Measurements from ENCODE around the gene KRTAP29-1. TPM values are rescaled to one million over a fixed set of nuclear protein-coding genes. Genes with fewer than 3 reads are reported as not detected.
"Not testable (repeated sequence)": the region's sequence is repeated elsewhere in the genome, so short reads cannot be mapped to it uniquely, and the experiment has no call there.

Gene KRTAP29-1
- total RNA-seq, 1 experiment from 2014 or later = not detected

DNA sequence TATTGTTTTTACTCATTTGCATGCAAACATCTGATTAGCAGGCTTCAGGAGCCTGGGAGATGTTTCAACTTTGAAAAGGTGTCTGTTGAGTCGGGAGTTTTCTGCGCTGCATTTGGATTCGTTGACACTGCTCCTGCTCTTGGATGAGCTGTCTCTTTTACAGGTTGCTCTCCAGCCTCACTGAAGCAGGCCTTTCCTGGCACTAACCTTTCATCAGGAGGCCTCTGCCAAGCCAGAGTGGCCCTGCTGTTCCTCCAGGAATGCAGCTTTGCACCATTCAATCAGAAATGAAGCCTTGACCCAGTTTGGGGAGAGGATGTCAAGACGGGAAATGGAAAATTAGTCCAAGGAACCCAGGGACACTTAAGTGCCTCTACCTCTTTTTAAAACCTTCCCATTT, 330 bp upstream of the KRTAP29-1 start:
- no peak for DNase-seq (ENCODE audit: low read depth)

DNA sequence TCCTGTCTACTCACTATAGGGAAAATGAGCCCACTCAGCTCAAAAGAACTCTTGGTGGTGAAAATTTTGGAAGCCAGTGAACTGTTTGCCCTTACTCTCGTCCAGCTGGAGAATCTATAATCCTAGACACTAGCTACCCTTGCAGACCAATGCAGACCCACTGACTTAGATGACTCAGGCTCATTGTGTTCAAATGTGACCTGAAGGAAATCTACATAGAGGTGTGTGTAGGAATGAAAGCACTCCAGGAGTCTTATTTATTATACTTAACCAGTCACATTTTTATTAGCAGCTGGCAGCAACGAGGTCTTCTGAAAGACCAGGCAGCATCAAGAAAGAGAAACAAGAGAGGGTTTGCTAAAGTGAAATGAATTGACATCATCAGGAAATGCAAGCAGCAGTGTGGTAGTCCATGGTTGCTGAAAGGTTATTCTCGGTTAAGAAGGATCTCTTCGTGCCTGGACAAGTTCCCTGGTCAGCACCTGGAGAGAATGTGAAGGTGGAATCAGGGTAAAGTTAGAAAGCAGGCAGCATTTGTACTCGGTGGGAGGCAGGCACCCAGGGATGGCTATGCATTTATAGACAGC, 1.4 kb downstream of the KRTAP29-1 start:
- no peak for DNase-seq (ENCODE audit: low read depth)

DNA sequence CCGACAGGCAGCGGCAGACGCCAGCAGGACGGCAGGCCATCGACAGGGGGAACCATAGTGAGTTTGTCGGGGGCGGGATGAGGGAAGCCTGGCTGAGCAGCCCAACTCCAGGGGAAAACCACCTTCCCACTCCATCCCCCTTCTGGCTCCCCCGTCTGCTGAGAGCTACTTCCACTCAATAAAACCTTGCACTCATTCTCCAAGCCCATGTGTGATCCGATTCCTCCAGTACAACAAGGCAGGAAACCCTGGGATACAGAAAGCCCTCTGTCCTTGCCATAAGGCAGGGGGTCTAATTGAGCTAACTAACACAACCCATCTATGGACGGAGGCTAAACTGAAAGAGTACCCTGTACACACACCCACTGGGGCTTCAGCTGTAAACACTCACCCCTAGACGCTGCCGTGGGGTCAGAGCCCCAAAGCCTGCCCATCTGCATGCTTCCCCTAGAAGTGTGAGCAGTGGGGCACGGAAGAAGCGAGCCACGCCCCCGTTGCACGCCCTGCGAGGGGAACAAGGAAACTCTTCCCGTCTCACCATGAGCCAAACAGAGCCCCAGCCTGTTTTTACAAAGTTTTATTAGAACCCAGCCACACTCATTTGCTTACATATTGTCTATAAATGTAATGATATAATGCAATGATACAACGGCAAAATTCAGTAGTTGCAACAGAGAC, 4.1 kb downstream of the KRTAP29-1 start:
- DNase-seq (ENCODE audit: low read depth) = no peak

DNA sequence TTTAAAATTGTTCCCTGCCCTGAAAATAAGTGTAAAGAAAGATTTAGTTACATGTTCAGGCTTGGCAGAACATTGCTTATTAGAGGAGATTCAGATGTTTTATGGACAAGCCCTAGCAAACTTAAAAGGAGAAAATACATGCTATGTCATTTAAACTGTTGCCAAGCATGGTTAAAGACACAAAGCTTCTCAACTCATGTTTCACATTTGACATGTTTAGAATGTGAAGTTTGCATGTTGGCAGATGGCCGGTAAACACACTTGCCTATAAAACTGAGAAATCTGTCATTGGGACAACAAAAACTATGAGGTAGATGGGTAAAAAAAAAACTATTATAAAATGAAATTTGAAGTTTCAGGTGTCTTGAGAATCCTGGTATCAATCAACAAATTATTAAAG, 5.8 kb downstream of the KRTAP29-1 start:
- no peak for DNase-seq (ENCODE audit: low read depth)

DNA sequence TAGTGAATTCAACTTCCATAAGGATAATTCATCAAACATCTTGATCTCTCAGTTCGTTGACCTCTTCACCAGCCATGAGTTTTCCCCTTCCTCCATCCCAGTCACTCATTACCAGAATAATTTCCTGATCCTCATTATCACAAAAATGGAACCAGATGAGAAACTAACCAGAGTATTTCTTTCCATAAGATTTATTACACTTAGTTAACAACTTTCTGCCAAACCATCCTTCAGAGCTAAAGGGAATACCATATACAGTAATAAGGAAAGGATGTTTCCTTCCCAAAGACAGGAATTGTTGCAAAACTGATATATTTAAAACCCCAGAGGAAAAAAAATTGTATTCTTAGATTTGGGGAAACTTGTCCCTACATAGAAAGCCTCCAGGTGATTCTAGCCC, 8.6 kb downstream of the KRTAP29-1 start:
- no peak for DNase-seq (ENCODE audit: low read depth)

DNA sequence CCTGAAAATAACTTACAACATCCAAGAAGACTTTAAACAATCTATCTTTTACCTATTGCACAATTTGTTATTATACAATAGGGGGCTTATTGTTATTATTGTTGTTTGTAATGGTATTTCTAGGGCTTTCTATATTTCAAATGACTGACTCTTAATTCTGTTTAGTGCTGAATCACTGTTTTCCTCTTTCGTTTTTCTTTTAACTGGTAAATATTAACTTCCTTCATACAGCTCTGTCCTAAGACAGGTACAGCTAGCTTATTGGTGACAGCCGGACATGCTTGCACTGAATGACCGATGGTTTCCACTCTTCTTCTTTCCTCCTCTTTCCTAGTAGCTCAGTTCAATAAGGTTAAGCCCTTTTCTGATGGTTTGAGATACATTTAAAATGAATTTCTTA, 15.6 kb downstream of the KRTAP29-1 start:
- DNase-seq (ENCODE audit: low read depth) = no peak

DNA sequence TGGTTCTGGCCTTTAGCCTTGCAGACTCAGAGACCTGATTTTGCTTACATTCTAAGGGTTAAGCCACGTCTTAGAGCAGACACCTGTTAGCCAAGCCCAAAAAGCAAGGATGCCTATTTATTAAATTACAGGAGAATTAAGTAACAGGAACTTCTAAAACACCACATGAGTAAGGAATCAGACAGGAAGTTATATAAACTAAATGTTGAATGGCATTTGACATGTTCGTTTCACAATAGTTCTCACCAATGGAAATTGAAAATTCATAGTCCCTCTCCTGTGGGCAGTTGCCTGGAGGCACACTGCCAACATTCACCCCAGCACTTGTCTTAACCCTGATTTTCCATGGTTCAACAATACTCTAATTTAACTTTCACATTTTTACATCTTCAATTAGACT, 18.1 kb downstream of the KRTAP29-1 start:
- no peak for DNase-seq (ENCODE audit: low read depth)

DNA sequence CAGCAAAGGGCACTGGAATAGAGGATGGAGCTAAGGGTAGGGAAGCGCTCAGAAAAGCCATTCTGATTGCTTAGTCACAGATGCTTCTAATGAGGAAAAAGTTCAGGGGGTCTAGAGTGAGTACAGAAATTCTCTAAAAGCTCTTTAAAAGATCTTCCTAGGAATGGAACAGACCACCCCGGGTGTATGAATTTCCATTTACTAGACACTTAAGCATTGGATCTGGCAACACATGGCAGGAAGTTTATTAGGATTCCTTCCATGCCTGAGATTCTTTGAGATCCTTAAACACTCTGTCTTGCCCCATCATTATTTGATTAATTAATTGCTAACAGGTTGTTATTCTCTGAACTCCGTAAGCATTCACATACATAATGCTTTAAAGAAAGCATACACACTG, 18.6 kb downstream of the KRTAP29-1 start:
- DNase-seq (ENCODE audit: low read depth) = no peak

DNA sequence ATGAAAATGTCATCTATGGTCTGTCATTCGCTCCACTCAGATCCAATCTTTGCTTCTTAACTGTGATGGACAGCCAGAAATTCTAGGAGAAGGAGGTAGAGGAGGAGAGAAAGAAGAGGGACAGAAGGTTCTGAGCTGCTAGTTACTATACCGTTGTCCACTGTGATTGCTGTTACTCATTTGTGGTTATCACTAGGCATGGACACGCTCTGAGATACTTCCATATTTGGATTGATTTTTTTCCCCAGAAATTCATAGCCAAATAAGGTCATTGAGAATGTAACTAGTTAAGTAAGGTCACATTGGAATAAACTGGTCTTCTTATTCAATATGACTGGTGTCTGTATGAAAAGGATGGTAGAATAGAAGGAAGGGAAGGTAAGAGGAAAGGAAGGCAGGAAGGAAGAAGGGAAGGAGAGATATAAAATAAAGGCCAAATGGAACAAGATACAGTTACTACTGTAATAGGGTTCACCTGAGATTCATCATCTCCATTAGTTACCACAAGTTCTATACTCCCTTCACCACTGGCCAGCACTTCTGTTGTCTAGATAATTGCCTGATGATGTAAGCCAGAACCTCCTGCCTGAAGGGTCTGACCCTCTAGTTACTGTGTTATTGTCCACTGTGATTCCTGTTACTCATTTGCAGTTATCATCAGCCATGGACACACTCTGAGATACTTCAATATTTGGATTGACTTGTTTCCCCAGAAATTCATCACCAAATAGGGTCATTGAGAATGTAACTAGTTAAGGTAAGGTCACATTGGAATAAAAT, 24.3 kb downstream of the KRTAP29-1 start:
- DNase-seq (ENCODE audit: low read depth) = no peak

DNA sequence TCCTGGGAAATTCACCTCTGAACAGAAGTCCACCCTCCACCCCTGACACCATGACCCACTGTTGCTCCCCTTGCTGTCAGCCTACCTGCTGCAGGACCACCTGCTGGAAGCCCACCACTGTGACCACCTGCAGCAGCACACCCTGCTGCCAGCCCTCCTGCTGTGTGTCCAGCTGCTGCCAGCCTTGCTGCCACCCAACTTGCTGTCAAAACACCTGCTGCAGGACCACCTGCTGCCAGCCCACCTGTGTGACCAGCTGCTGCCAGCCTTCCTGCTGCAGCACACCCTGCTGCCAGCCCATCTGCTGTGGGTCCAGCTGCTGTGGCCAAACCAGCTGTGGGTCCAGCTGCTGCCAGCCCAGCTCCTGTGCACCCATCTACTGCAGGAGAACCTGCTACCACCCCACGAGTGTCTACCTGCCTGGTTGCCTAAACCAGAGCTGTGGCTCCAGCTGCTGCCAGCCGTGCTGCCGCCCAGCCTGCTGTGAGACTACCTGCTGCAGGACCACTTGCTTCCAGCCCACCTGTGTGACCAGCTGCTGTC, 26.9 kb downstream of the KRTAP29-1 start, which contains the start of gene KRTAP9-7:
KRTAP9-7 (plus strand) TSS at position 51 of the 543 bp plus-strand sequence; CDS start at position 51, 0 bp downstream.
- not testable (repeated sequence) for DNase-seq (ENCODE audit: low read depth)

DNA sequence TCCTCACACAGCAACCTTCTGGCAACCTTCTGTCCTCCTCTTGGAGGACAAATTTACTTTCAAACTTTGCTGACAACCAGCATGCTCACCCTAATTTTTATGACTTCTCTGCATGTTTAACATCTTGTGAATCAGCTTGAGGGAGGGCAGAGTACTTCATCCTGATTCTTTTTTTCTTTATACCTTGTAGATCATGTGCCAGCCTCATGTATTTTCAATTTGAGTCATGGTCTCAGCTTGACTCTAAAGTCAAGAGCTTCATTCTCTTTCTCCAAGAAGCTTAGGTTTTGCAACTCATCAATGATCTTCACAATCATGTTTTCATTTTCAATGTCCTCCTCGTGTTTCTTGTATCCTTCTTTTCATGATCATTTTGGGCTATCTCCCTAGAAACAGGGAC, 30.8 kb downstream of the KRTAP29-1 start:
- no peak for DNase-seq (ENCODE audit: low read depth)

DNA sequence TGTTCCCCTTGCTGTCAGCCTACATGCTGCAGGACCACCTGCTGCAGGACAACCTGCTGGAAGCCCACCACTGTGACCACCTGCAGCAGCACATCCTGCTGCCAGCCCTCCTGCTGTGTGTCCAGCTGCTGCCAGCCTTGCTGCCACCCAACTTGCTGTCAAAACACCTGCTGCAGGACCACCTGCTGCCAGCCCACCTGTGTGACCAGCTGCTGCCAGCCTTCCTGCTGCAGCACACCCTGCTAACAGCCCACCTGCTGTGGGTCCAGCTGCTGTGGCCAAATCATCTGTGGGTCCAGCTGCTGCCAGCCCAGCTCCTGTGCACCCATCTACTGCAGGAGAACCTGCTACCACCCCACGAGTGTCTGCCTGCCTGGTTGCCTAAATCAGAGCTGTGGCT, 31.3 kb downstream of the KRTAP29-1 start:
- not testable (repeated sequence) for DNase-seq (ENCODE audit: low read depth)

DNA sequence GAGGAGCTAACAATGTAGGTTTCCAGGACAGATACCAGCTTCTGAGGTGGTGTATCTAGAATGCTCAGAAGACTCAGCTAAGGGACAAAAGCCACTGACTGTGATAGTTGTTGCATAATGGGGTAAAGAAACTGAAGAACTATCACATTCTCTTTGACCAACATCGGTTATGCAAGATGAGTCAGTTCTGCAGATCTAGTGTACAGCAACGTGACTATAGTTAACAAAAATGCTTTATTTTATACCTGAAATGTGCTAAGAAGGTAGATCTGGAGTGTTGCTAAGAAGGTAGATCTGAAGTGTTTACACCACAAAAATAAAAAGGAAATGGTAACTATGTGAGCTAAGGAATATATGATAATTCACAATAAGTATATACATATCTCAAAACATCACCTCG, 34.9 kb downstream of the KRTAP29-1 start:
- DNase-seq (ENCODE audit: low read depth) = no peak

DNA sequence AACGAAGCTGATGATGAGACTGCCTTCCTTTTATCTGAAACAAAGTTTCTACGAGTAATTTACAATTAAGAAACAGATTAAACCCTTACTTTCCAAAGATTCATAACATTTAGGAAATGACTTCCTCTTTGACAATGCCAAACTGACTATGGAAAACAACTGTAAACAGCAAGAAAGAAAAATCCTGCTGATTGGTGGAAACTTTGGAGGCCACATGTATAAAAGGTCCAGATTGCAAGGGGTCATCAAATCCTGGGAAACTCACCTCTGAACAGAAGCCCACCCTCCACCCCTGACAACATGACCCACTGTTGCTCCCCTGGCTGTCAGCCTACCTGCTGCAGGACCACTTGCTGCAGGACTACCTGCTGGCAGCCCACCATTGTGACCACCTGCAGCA, 37.6 kb downstream of the KRTAP29-1 start, which contains the start of gene KRTAP9-6:
KRTAP9-6 (plus strand) TSS at position 301 of the 400 bp plus-strand sequence; CDS start at position 301, 0 bp downstream.
- no peak for DNase-seq (ENCODE audit: low read depth)

DNA sequence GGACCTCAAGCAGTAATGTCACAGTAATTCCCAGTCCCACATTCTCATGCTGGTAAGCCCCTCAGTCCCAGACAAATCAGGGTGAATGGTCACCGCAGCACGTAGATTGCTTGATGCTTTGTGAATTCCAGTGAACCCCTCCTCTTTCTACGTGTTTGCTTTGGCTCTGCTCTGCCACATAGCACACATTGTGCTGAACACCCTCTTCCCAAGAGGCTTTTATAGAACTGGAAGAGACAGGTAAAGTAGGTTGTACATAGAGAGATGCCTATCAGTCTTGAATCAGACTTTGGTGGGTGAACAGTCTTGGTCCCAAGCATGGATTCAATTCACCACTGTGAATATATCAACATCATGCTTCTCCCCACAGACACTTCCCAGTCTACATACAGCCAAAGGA, 38.1 kb downstream of the KRTAP29-1 start:
- no peak for DNase-seq (ENCODE audit: low read depth)

DNA sequence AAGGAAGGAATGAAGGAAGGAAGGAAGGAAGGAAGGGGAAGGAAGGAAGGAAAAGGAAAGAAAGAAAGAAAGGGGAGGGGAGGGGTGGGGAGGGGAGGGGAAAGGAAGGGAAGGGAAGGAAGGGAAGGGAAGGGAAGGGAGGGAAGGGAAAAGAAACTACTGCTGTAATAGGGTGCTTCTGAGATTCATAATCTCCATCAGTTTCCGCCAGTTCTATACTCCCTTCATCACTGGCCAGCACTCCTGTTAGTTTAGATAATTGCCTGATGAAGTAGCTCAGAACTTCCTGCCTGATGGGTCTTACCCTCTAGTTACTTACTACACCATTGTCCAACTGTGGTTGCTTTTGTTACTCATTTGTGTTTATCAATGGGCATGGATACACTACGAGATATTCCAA, 39.4 kb downstream of the KRTAP29-1 start:
- no peak for DNase-seq (ENCODE audit: low read depth)

DNA sequence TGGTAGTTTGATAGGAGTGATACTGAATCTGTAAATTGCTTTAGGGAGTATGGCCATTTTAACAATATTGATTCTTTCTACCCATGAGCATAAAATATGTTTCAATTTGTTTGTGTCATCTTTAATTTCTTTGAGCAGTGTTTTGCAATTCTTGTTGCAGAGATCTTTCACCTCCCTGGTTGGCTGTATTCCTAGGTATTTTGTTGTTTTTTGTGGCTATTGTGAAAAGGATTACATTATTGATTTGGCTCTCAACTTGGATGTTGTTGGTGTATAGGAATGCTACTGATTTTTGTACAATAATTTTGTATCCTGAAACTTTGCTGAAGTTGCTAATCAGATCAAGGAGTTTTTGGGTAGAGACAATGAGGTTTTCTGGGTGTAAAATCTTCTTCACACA, 44.2 kb downstream of the KRTAP29-1 start:
- DNase-seq (ENCODE audit: low read depth) = no peak

DNA sequence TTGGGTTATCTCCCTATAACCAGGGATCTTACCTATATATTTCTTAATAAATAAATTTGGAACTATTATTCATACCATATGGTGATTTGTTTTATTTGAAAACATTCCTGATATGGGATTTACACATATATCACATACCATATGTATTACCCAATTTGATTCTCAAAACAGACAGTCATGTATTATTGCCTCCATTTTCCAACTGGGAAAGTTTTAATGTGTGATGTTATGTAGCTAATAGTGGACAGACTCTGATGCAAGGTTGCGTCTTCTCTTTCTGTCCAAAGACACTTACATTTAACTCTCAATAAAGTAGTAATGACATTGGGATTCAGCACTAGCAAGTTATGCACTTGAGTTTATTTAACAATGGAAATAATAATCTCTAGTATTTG, 46.4 kb downstream of the KRTAP29-1 start:
- no peak for DNase-seq (ENCODE audit: low read depth)

DNA sequence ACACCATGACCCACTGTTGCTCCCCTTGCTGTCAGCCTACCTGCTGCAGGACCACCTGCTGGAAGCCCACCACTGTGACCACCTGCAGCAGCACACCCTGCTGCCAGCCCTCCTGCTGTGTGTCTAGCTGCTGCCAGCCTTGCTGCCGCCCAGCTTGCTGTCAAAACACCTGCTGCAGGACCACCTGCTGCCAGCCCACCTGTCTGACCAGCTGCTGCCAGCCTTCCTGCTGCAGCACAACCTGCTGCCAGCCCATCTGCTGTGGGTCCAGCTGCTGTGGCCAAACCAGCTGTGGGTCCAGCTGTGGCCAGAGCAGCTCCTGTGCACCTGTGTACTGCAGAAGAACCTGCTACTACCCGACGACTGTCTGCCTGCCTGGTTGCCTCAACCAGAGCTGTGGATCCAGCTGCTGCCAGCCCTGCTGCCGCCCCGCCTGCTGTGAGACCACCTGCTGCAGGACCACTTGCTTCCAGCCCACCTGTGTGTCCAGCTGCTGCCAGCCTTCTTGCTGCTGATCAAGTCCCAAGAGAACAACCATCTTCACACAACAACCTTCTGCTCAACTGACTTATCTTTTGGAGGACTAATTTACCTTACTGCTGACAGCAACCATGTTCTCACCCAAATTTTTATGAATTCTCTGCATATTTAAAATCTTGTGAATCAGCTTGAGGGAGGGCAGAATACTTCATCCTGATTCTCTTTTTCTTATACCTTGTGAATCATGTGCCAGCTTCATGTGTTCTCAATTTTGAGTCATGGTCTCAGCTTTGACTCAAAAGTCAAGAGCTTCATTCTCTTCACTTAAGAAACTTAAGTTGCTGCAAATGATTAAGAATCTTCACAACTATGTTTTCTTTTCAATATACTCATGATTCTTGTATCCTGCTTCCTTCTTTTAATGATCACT, 47.0 kb downstream of the KRTAP29-1 start, which contains the start of gene KRTAP9-9:
KRTAP9-9 (plus strand) TSS at position 4 of the 910 bp plus-strand sequence.
- DNase-seq (ENCODE audit: low read depth) = not testable (repeated sequence)

DNA sequence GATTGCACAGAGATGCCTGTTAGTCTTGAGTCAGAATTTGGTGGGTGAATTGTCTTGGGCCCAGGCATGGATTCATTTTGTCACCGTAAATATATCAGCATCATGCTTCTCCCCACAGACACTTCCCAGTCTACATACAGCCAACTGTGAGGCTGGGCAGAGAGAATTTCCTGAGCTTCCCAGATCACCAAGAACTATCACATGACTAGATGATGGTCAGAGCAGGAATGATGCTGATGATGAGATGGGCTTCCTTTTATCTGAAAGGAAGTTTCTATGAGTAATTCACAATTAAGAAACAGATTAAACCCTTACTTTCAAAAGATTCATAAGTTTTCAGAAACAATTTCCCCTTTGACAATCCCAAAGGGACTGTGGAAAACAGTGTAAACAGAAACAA, 47.8 kb downstream of the KRTAP29-1 start:
- no peak for DNase-seq (ENCODE audit: low read depth)
